Uterus (tissue), 4 donors: Measurements from ENCODE around the gene CDK10. TPM values are rescaled to one million over a fixed set of nuclear protein-coding genes. Genes with fewer than 3 reads are reported as not detected.

ENCODE experiments used
- DNase-seq, 2 donors: peaks; one replicate each; pipeline ENCODE4 v3.0.0-alpha.2; 2019 to 2020
- H3K27ac ChIP-seq, 2 donors: fragments of 200-600 bp; sonication (generic); 1 replicate in 1 of 2; 2 replicates in 1 of 2; pipeline ENCODE4 v1.5.1; 2016 to 2018
- H3K27me3 ChIP-seq, 2 donors: fragments of 200-600 bp; sonication (generic); one replicate each; pipeline ENCODE4 v1.5.1; 2018 to 2019; ENCODE audit warnings: control low read depth in 1 of 2
- H3K36me3 ChIP-seq, 2 donors: fragments of 200-600 bp; sonication (generic); one replicate each; pipeline ENCODE4 v1.5.1; 2019; ENCODE audit warnings: control low read depth in 1 of 2
- H3K4me1 ChIP-seq, 2 donors: fragments of 200-600 bp; sonication (generic); one replicate each; pipeline ENCODE4 v1.5.1; 2018 to 2019; ENCODE audit warnings: control low read depth in 1 of 2
- H3K4me3 ChIP-seq, 2 donors: fragments of 200-600 bp; sonication (generic); 1 replicate in 1 of 2; 2 replicates in 1 of 2; pipeline ENCODE4 v1.5.1; 2018 to 2019; ENCODE audit warnings: mild to moderate bottlenecking in 1 of 2
- H3K9me3 ChIP-seq, 2 donors: fragments of 200-600 bp; sonication (generic); one replicate each; pipeline ENCODE4 v1.5.1; 2019; ENCODE audit warnings: control low read depth in 1 of 2
- POLR2A ChIP-seq, 2 donors: fragments of 450-650 bp; IDR thresholded peaks; one replicate each; pipeline ENCODE4 v1.6.1; 2016; ENCODE audit warnings: antibody characterized with exemption in 2 of 2, mild to moderate bottlenecking in 1 of 2, moderate library complexity in 1 of 2
- intact Hi-C: fragments of 100-400 bp; cut with DNase I; formaldehyde crosslinking; loops from one replicate; pipeline ENCODE4 v1.15.1; 2023; ENCODE audit warnings: low total_unique reads
- total RNA-seq, 4 donors: library from RNA; depleted of rRNA in 3 of 4; stranded (reverse); fragments of >200 nt in 3 of 4; gene quantifications; one replicate each; pipeline versions ENCODE4 v1.1.0 to v1.2.4, GENCODE V29; 2014 to 2023
- TF ChIP-seq, protein P1 (sequence below), 4 experiments: fragments of 200-600 bp in 2 of 4; fragments of 450-650 bp in 2 of 4; sonication (generic) in 2 of 4; IDR thresholded peaks; one replicate each; pipeline ENCODE4 v1.5.1; 2016 to 2019; ENCODE audit warnings: antibody characterized with exemption in 4 of 4, mild to moderate bottlenecking in 2 of 4, moderate library complexity in 1 of 4
- donor health status: DM: yes; HTN: yes; CAD: no.

The CDK10 gene
- total RNA-seq, 4 donors from 2014 or later, result 13.8 to 90.7 (median 62.5) TPM

DNA sequence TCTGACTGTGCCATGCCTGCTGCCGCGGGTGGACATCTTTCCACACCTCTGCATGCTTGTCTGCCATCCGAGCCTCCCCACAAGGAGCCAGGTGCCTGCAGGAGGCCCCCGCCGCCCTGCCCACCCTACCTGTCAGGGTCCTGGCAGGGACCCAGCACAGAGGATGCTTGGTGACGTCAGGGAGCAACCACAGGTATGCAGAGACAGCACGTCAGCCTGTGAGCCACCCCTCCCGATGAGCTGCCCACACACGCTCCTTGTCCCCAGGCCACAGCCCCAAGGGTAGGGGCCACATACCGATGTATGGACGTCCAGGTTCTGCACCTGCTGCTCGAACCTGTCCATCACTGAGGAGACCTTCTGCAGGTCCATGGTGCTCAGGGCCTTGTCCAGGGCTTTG lies 39.6 kb upstream of the CDK10 start:
- no peaks in the 10 kb centered on the region for H3K9me3 ChIP-seq
- intact Hi-C loops, result no loop called here
- TF ChIP-seq, protein P1, sequence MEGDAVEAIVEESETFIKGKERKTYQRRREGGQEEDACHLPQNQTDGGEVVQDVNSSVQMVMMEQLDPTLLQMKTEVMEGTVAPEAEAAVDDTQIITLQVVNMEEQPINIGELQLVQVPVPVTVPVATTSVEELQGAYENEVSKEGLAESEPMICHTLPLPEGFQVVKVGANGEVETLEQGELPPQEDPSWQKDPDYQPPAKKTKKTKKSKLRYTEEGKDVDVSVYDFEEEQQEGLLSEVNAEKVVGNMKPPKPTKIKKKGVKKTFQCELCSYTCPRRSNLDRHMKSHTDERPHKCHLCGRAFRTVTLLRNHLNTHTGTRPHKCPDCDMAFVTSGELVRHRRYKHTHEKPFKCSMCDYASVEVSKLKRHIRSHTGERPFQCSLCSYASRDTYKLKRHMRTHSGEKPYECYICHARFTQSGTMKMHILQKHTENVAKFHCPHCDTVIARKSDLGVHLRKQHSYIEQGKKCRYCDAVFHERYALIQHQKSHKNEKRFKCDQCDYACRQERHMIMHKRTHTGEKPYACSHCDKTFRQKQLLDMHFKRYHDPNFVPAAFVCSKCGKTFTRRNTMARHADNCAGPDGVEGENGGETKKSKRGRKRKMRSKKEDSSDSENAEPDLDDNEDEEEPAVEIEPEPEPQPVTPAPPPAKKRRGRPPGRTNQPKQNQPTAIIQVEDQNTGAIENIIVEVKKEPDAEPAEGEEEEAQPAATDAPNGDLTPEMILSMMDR (IDR thresholded peaks at IDR 0.05), result no peak
- no peak for TF ChIP-seq POLR2A (IDR thresholded peaks at IDR 0.05)
- no peak overlapping the region for H3K4me3 ChIP-seq
- no peaks in the 10 kb centered on the region for H3K27me3 ChIP-seq
- DNase-seq, result no peak
- no peaks in the 10 kb centered on the region for H3K4me1 ChIP-seq
- H3K27ac ChIP-seq, result no peak overlapping the region
- H3K36me3 ChIP-seq, result no peaks in the 10 kb centered on the region

DNA sequence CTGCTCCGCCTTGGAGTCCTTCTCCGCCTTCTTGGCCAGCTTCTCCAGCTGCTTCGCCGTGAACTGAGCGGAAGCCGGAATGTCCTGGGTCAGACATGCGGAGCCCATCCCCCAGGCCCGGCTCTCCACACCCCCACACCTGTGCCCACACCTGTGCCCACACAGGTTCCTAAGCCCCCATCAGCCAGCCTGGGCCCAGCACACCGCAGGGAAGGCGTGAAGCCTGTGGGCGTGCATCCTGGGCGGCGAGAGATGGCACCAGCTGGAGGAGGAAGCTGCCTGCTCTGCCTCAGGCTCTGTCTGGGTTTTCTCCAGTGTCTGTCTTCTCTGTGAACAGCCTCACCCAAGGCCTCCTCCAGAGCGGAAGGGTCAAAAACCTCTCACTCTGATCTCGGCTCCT lies 34.9 kb upstream of the CDK10 start:
- no peak overlapping the region for H3K4me3 ChIP-seq
- TF ChIP-seq, protein P1 (IDR thresholded peaks at IDR 0.05), result no peak
- TF ChIP-seq POLR2A (IDR thresholded peaks at IDR 0.05), result no peak
- peaks cover 0 to 5% of the 10 kb centered on the region in 2 donors for H3K4me1 ChIP-seq
- no peak overlapping the region for H3K27ac ChIP-seq
- intact Hi-C loops, result no loop called here
- no peaks in the 10 kb centered on the region for H3K36me3 ChIP-seq
- DNase-seq, result no peak
- H3K27me3 ChIP-seq, result no peaks in the 10 kb centered on the region
- no peaks in the 10 kb centered on the region for H3K9me3 ChIP-seq

DNA sequence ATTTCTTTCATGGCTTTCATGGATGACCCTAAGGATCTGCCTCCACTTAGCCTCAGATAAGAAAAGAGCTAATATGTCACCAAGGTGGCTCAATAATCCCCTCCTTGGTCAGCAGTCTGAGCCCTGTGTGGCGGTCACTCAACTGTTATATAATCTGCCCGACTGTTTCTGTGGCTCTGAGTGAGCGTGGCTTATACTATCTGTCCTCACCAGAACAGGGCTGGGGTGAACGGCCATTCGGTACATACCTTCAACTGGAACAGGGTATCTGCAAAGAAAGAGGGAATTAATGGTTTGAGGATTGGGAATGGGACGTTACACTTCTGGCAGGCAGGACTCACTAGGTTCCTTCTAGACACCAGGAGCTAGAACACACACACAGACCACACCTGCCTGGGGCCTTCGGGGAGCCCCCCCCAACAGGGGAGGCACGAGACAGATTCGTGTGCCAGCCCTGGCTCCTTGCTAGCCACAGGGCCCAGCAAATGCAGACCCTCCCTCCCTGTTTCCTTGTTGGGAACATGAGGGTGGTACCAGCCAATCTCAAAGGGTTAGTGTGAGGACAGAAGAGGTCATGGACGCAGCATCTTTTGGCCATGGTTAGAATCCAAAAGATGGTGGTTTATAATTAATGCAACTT lies 32.7 kb upstream of the CDK10 start:
- Histone ChIP-seq H3K36me3 (no peaks in the 10 kb centered on the region), H3K27me3 (no peaks in the 10 kb centered on the region), H3K4me3 (no peak overlapping the region), H3K4me1 (peaks cover 0 to 7% of the 10 kb centered on the region in 2 donors), H3K9me3 (no peaks in the 10 kb centered on the region), H3K27ac (no peak overlapping the region)
- TF ChIP-seq POLR2A (IDR thresholded peaks at IDR 0.05), result no peak
- TF ChIP-seq, protein P1 (IDR thresholded peaks at IDR 0.05), result no peak
- intact Hi-C loops, result no loop called here
- no peak for DNase-seq

DNA sequence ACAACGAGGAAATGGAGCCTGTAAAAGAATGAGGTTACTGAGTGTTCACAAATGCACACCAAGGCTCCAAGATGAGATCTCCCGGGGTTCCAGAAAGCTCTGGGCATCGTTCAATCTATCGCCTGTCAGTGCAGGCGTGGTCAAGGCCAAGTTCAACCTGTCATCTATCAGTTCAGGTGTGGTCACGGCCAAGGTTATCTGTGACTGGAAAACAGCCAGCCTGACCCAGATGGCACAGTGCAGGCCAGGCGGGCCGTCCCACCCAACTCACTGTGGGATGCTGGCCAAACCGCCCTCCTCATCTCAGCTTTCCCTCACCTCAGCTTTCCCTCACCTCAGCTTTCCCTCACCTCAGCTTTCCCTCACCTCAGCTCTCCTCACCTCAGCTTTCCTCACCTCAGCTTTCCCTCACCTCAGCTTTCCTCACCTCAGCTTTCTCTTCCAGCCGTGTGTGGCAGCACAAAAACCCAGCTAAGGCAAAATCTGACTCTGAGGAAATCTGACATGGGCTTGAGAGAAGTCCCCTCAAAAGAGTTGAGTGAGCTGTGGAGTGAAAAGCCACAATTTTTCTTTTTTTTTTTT lies 31.3 kb upstream of the CDK10 start:
- no peak overlapping the region for H3K27ac ChIP-seq
- TF ChIP-seq, protein P1 (IDR thresholded peaks at IDR 0.05), result no peak
- no peak for TF ChIP-seq POLR2A (IDR thresholded peaks at IDR 0.05)
- H3K36me3 ChIP-seq, result no peaks in the 10 kb centered on the region
- H3K4me1 ChIP-seq, result peaks cover 0 to 7% of the 10 kb centered on the region in 2 donors
- H3K27me3 ChIP-seq, result no peaks in the 10 kb centered on the region
- H3K9me3 ChIP-seq, result no peaks in the 10 kb centered on the region
- no peak for DNase-seq
- intact Hi-C loops, result no loop called here
- H3K4me3 ChIP-seq, result no peak overlapping the region

DNA sequence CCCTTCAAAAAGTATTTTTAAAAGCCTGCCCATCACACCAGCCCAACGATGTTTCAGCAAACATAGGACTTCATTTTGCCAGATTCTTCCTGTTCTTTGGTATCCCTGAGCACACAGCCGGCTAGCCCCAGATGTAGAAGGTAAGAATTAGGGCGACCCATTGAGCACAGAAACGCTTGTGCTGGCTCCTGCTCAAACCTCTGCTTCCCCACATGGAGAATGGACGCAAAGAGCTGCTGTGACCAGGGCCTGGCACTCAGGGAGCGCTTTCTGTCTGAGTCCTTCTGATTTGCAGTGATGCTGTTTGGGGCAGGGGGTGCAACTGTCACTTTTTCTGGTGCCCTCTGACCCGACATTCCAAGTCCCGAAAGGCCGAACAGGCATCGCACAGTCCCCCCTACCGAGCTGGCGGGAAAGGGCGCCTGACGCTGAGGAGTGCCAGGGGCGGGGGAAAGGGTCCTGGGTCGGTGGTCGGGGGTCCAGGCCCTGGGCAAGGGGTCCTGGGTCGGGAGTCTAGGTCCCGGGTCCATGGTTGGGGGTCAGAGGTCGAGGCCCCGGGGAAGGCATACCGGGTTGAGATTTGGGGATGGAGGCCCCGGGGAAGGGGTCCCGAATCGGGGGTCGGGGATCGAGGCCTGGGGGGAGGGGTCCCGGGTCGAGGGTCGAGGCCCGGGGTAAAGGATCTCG lies 29.9 kb upstream of the CDK10 start:
- intact Hi-C loops, result no loop called here
- no peak for TF ChIP-seq POLR2A (IDR thresholded peaks at IDR 0.05)
- TF ChIP-seq, protein P1 (IDR thresholded peaks at IDR 0.05), result no peak
- H3K4me3 ChIP-seq, result peak overlapping the region; percentile 64 to 84
- H3K27me3 ChIP-seq, result no peaks in the 10 kb centered on the region
- no peaks in the 10 kb centered on the region for H3K36me3 ChIP-seq
- DNase-seq, result no peak
- H3K27ac ChIP-seq, result peak overlapping the region in 1 of 2 donors; percentile 62
- peaks cover 0 to 7% of the 10 kb centered on the region in 2 donors for H3K4me1 ChIP-seq
- no peaks in the 10 kb centered on the region for H3K9me3 ChIP-seq
